SK-N-MC (cell line): ENCODE results near the gene AARS2.
A peak's percentile ranks its signal among the peaks of the same experiment; 100 is the strongest.

Experiments used
- DNase-seq: peaks from one replicate; pipeline ENCODE4 v3.0.0-alpha.2; 2011; ENCODE audit warnings: low read depth, low spot score
- H3K27ac ChIP-seq: fragments of 200-600 bp; sonication (generic); 2 replicates; pipeline ENCODE4 v1.5.1; 2016; ENCODE audit warnings: mixed run types
- H3K36me3 ChIP-seq: fragments of 200-600 bp; sonication (generic); 2 replicates; pipeline ENCODE4 v1.6.1; 2017; ENCODE audit warnings: antibody characterized with exemption, low read length, mixed read lengths; ENCODE audit not compliant: insufficient read depth
- H3K4me3 ChIP-seq: fragments of 200-600 bp; sonication (generic); 2 replicates; pipeline ENCODE4 v1.5.1; 2016
- H3K9ac ChIP-seq: fragments of 200-600 bp; sonication (generic); 2 replicates; pipeline ENCODE4 v1.8.0; 2017; ENCODE audit warnings: mixed run types, mixed read lengths; ENCODE audit not compliant: insufficient read length
- H3K9me3 ChIP-seq: fragments of 200-600 bp; sonication (generic); 2 replicates; pipeline ENCODE4 v1.6.1; 2017; ENCODE audit warnings: low read depth, mild to moderate bottlenecking, antibody characterized with exemption, low read length, moderate library complexity, mixed read lengths
- EZH2 ChIP-seq: fragments of 200-600 bp; sonication (generic); IDR thresholded peaks from one replicate; pipeline ENCODE4 v1.6.1; 2017; ENCODE audit warnings: antibody characterized with exemption
- FOXP2 ChIP-seq: optimal IDR thresholded peaks from 2 replicates; pipeline ENCODE3; 2011; ENCODE audit warnings: mild to moderate bottlenecking, moderate library complexity; ENCODE audit not compliant: insufficient read depth; ENCODE audit errors: extremely low read length, control extremely low read depth
- POLR2AphosphoS5 ChIP-seq: IDR thresholded peaks from 2 replicates; pipeline ENCODE4 v1.6.1; 2012; ENCODE audit warnings: mild to moderate bottlenecking, low read depth, low read length, borderline replicate concordance

Gene AARS2

GRCh38 chr6:44301782-44302564, 11.2 kb downstream of the AARS2 start:
- H3K9ac ChIP-seq, result no peak overlapping the region
- TF ChIP-seq FOXP2 (no peak), POLR2AphosphoS5 (no peak), EZH2 (no peak)
- no peak overlapping the region for H3K27ac ChIP-seq
- DNase-seq, result no peak
- peaks cover 44% of the 10 kb centered on the region; the same call in 1 of the 2 replicates for H3K36me3 ChIP-seq
- no peak overlapping the region for H3K4me3 ChIP-seq
- no peaks in the 10 kb centered on the region for H3K9me3 ChIP-seq

GRCh38 chr6:44301106-44301505, 12.0 kb downstream of the AARS2 start:
- Histone ChIP-seq H3K36me3 (peaks cover 44% of the 10 kb centered on the region; the same call in 1 of the 2 replicates), H3K4me3 (no peak overlapping the region), H3K9me3 (no peaks in the 10 kb centered on the region), H3K27ac (no peak overlapping the region), H3K9ac (no peak overlapping the region)
- no peak for TF ChIP-seq EZH2
- no peak for TF ChIP-seq POLR2AphosphoS5
- TF ChIP-seq FOXP2, result no peak
- no peak for DNase-seq

- H3K36me3 ChIP-seq, result peaks cover 44% of the 10 kb centered on the region; the same call in 1 of the 2 replicates
- H3K27ac ChIP-seq, result no peak overlapping the region
- H3K9ac ChIP-seq, result no peak overlapping the region
- H3K9me3 ChIP-seq, result no peaks in the 10 kb centered on the region
- TF ChIP-seq FOXP2 (no peak), EZH2 (no peak), POLR2AphosphoS5 (no peak)
- no peak for DNase-seq
- H3K4me3 ChIP-seq, result no peak overlapping the region
Measured at GRCh38 chr6:44300292-44300823, 12.8 kb downstream of the AARS2 start.

GRCh38 chr6:44298864-44299263, 14.3 kb downstream of the AARS2 start:
- no peak overlapping the region for H3K4me3 ChIP-seq
- H3K36me3 ChIP-seq, result peaks cover 32% of the 10 kb centered on the region; the same call in 1 of the 2 replicates
- H3K9ac ChIP-seq, result no peak overlapping the region
- DNase-seq, result no peak
- H3K27ac ChIP-seq, result no peak overlapping the region
- no peaks in the 10 kb centered on the region for H3K9me3 ChIP-seq
- TF ChIP-seq EZH2, result no peak
- no peak for TF ChIP-seq POLR2AphosphoS5
- TF ChIP-seq FOXP2, result no peak

GRCh38 chr6:44298055-44298803, 14.9 kb downstream of the AARS2 start:
- H3K9me3 ChIP-seq, result no peaks in the 10 kb centered on the region
- no peak overlapping the region for H3K9ac ChIP-seq
- H3K36me3 ChIP-seq, result peaks cover 26% of the 10 kb centered on the region; the same call in 1 of the 2 replicates
- DNase-seq, result no peak
- no peak overlapping the region for H3K27ac ChIP-seq
- TF ChIP-seq POLR2AphosphoS5 (0 out of 2 replicates have a peak, but pooled peaks have one; percentile 34), EZH2 (no peak), FOXP2 (no peak)
- H3K4me3 ChIP-seq, result peak overlapping the region; percentile 74

- TF ChIP-seq EZH2, result peak; percentile 30
- no peak; the same call in 1 of the 2 replicates for TF ChIP-seq POLR2AphosphoS5
- Histone ChIP-seq H3K9me3 (no peaks in the 10 kb centered on the region), H3K4me3 (peak overlapping the region; percentile 74), H3K36me3 (peaks cover 17% of the 10 kb centered on the region; the same call in 1 of the 2 replicates), H3K9ac (no peak overlapping the region), H3K27ac (no peak overlapping the region)
- no peak for DNase-seq
Measured at GRCh38 chr6:44297063-44298038, 15.8 kb downstream of the AARS2 start.

- Histone ChIP-seq H3K27ac (no peak overlapping the region), H3K9me3 (no peaks in the 10 kb centered on the region), H3K9ac (no peak overlapping the region), H3K36me3 (peaks cover under 1% of the 10 kb centered on the region; the same call in 1 of the 2 replicates), H3K4me3 (no peak overlapping the region)
- DNase-seq, result no peak
- TF ChIP-seq EZH2 (no peak), POLR2AphosphoS5 (no peak), FOXP2 (no peak)
Measured at GRCh38 chr6:44294832-44295791, 18.0 kb downstream of the AARS2 start.
